K562 (cell line): ENCODE results near the gene IFI6. TPM values are rescaled to one million over a fixed set of nuclear protein-coding genes. Genes with fewer than 3 reads are reported as not detected.

Experiments
- FOS ChIP-seq: IDR thresholded peaks from 3 replicates; pipeline ENCODE4 v1.6.1; 2011; ENCODE audit not compliant: insufficient read length; ENCODE audit errors: extremely low read depth
- FOXK1 ChIP-seq: sonication (generic); formaldehyde crosslinking; IDR thresholded peaks from 2 replicates; pipeline ENCODE4 v1.8.0; 2022; ENCODE audit warnings: missing genetic modification reagents, mild to moderate bottlenecking, borderline replicate concordance
- LARP7 ChIP-seq: fragments of 450-650 bp; IDR thresholded peaks from 2 replicates; pipeline ENCODE4 v1.6.1; 2016
- MYC ChIP-seq, 2 experiments: fragments of 250-450 bp in 1 of 2; sonication (Bioruptor Pico) in 1 of 2; IDR thresholded peaks; 2 replicates each; pipeline versions ENCODE4 v1.5.1 to v1.6.1; 2012 to 2021; ENCODE audit warnings: low read depth in 2 of 2, borderline replicate concordance in 1 of 2, improper control_type of control experiment in 1 of 2, low read length in 1 of 2, mild to moderate bottlenecking in 1 of 2, moderate library complexity in 1 of 2
- NFXL1 ChIP-seq: fragments of 450-650 bp; formaldehyde crosslinking; IDR thresholded peaks from 2 replicates; pipeline ENCODE4 v1.4.0; 2021; ENCODE audit warnings: mild to moderate bottlenecking
- PRDM10 ChIP-seq: fragments of 450-650 bp; IDR thresholded peaks from 2 replicates; pipeline ENCODE4 v1.6.1; 2018; ENCODE audit not compliant: partially characterized antibody
- STAG1 ChIP-seq: sonication (generic); formaldehyde crosslinking; IDR thresholded peaks from 2 replicates; pipeline ENCODE4 v1.5.0; 2020; ENCODE audit warnings: missing genetic modification reagents, borderline replicate concordance
- TEAD4 ChIP-seq, 2 experiments: sonication (generic) in 1 of 2; formaldehyde crosslinking in 1 of 2; IDR thresholded peaks; 2 replicates each; pipeline versions ENCODE4 v1.6.1 to v1.8.0; 2012 to 2022; ENCODE audit warnings: borderline replicate concordance in 1 of 2, inconsistent platforms in 1 of 2, low read length in 1 of 2, mild to moderate bottlenecking in 1 of 2, missing genetic modification reagents in 1 of 2
- ZBTB9 ChIP-seq: fragments of 450-650 bp; formaldehyde crosslinking; IDR thresholded peaks from 2 replicates; pipeline ENCODE4 v1.4.0; 2020; ENCODE audit warnings: mild to moderate bottlenecking, moderate library complexity
- ZNF146 ChIP-seq: IDR thresholded peaks from one replicate; pipeline ENCODE4 v1.6.1; 2018; ENCODE audit warnings: missing compliant biosample characterization; ENCODE audit not compliant: unreplicated experiment
- ZNF280A ChIP-seq: fragments of 450-650 bp; IDR thresholded peaks from 2 replicates; pipeline ENCODE4 v1.6.1; 2018; ENCODE audit warnings: mild to moderate bottlenecking, low read depth; ENCODE audit not compliant: partially characterized antibody
- ZNF511 ChIP-seq: sonication (generic); formaldehyde crosslinking; IDR thresholded peaks from 2 replicates; pipeline ENCODE4 v1.8.0; 2022; ENCODE audit warnings: mild to moderate bottlenecking, missing genetic modification reagents
- ZNF77 ChIP-seq: fragments of 250-450 bp; sonication (Bioruptor Pico); IDR thresholded peaks from 2 replicates; pipeline ENCODE4 v1.5.0; 2020
- ZSCAN29 ChIP-seq: fragments of 450-650 bp; IDR thresholded peaks from 2 replicates; pipeline ENCODE4 v1.6.1; 2017
- polyA plus RNA-seq, 8 experiments: library from polyadenylated mRNA; depleted of rRNA in 4 of 8; stranded (reverse) in 5 of 8; unstranded in 3 of 8; fragments of >200 nt; fragmentation: Nextera tagmentation in 2 of 8; fragmentation: Illumina TruSeq in 1 of 8; extraction: Ambion mirVana in 2 of 8; extraction: Trizol in 1 of 8; gene quantifications; 2 replicates each; pipeline versions ENCODE4 v1.2.1 to v1.2.3, GENCODE V29; 2011 to 2014; ENCODE audit warnings: inconsistent platforms in 1 of 8, missing spikeins in 1 of 8
- total RNA-seq, 7 experiments: library from RNA; depleted of rRNA in 6 of 7; stranded (reverse); fragments of >200 nt in 6 of 7; fragmentation: Illumina TruSeq in 2 of 7; extraction: Trizol in 2 of 7; gene quantifications; 2 replicates each; pipeline versions ENCODE4 v1.2.1 to v1.2.3, GENCODE V29; 2011 to 2021; ENCODE audit warnings: low replicate concordance in 1 of 7
- TF ChIP-seq, protein P1 (sequence below): fragments of 250-450 bp; sonication (Bioruptor Pico); IDR thresholded peaks from 2 replicates; pipeline ENCODE4 v1.5.0; 2020; ENCODE audit warnings: mild to moderate bottlenecking, borderline replicate concordance
- TF ChIP-seq, protein P2 (sequence below), 3 experiments: fragments of 200-800 bp in 1 of 3; sonication (Bioruptor generic) in 1 of 3; sonication (generic) in 1 of 3; formaldehyde crosslinking in 1 of 3; IDR thresholded peaks; 2 replicates each; pipeline versions ENCODE4 v1.6.1 to v1.8.0; 2016 to 2022; ENCODE audit warnings: mild to moderate bottlenecking in 2 of 3, missing compliant biosample characterization in 2 of 3, missing genetic modification characterization in 2 of 3, missing genetic modification reagents in 1 of 3

IFI6 gene
- total and polyA plus RNA-seq, 9 of the 15 experiments (the other 6 are each of a cell fraction or from before 2014, with no cell fraction given): 0.17 to 4.5 (median 2.2) TPM

- TF ChIP-seq MYC (IDR thresholded peaks at IDR 0.05; ENCODE audit: low read depth, low read length) (no peak), MYC (CRISPR knock-in tag; IDR thresholded peaks at IDR 0.05; ENCODE audit: borderline replicate concordance, low read depth) (no peak), LARP7 (0 out of 2 replicates have a peak, but pooled peaks have one; percentile 46), ZNF77 (no peak), ZNF146 (CRISPR knock-in tag) (no peak), ZSCAN29 (no peak), ZBTB9 (CRISPR knock-in tag) (no peak), ZNF280A (no peak), STAG1 (CRISPR knock-in tag) (no peak), ZNF511 (CRISPR knock-in tag) (no peak), TEAD4 (IDR thresholded peaks at IDR 0.05; ENCODE audit: low read length) (0 out of 2 replicates have a peak, but pooled peaks have one; percentile 2), TEAD4 (CRISPR knock-in tag; IDR thresholded peaks at IDR 0.05; ENCODE audit: borderline replicate concordance) (no peak), FOS (no peak), FOXK1 (CRISPR knock-in tag) (no peak), NFXL1 (no peak), PRDM10 (peak; percentile 55)
- TF ChIP-seq, protein P1, sequence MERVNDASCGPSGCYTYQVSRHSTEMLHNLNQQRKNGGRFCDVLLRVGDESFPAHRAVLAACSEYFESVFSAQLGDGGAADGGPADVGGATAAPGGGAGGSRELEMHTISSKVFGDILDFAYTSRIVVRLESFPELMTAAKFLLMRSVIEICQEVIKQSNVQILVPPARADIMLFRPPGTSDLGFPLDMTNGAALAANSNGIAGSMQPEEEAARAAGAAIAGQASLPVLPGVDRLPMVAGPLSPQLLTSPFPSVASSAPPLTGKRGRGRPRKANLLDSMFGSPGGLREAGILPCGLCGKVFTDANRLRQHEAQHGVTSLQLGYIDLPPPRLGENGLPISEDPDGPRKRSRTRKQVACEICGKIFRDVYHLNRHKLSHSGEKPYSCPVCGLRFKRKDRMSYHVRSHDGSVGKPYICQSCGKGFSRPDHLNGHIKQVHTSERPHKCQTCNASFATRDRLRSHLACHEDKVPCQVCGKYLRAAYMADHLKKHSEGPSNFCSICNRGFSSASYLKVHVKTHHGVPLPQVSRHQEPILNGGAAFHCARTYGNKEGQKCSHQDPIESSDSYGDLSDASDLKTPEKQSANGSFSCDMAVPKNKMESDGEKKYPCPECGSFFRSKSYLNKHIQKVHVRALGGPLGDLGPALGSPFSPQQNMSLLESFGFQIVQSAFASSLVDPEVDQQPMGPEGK: no peak
- TF ChIP-seq, protein P2, sequence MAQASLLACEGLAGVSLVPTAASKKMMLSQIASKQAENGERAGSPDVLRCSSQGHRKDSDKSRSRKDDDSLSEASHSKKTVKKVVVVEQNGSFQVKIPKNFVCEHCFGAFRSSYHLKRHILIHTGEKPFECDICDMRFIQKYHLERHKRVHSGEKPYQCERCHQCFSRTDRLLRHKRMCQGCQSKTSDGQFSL (CRISPR knock-in tag; IDR thresholded peaks at IDR 0.05): peak; percentile 62
- TF ChIP-seq, protein P2 (tag; IDR thresholded peaks at IDR 0.05): no peak
These were observed 5.2 kb downstream of the IFI6 start (continued) for GRCh38 chr1:27666791-27667254.
